GM12872 (cell line): Measurements from ENCODE around the gene CREB3.

Experiments
- TF ChIP-seq, protein P1 (sequence below): IDR thresholded peaks from 3 replicates; pipeline ENCODE4 v1.5.1; 2011; ENCODE audit warnings: low read depth, mild to moderate bottlenecking, low read length, moderate library complexity; ENCODE audit not compliant: insufficient read depth

The CREB3 gene

GRCh38 chr9:35750256-35750531 lies 17.7 kb downstream of the CREB3 start:
- TF ChIP-seq, protein P1, sequence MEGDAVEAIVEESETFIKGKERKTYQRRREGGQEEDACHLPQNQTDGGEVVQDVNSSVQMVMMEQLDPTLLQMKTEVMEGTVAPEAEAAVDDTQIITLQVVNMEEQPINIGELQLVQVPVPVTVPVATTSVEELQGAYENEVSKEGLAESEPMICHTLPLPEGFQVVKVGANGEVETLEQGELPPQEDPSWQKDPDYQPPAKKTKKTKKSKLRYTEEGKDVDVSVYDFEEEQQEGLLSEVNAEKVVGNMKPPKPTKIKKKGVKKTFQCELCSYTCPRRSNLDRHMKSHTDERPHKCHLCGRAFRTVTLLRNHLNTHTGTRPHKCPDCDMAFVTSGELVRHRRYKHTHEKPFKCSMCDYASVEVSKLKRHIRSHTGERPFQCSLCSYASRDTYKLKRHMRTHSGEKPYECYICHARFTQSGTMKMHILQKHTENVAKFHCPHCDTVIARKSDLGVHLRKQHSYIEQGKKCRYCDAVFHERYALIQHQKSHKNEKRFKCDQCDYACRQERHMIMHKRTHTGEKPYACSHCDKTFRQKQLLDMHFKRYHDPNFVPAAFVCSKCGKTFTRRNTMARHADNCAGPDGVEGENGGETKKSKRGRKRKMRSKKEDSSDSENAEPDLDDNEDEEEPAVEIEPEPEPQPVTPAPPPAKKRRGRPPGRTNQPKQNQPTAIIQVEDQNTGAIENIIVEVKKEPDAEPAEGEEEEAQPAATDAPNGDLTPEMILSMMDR: no peak

DNA sequence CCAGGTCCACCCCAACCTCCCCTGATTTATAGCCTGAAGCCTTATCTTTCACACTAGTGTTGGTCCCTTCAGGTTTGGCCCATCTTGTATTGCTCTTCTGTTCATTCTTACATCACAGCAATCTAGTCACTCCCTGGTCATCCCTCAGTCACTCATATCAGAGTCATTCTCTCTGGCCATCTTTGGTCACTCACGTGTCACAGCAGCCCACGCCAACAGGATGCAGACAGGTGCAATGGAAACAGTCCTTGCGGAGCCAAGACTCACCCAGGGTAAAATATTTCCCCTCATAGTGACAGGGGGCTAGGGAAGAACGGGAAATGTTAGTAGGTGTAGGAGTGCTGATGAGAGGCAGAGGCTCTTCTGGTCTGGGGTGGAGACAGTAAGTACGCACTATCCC lies 21.0 kb downstream of the CREB3 start:
- TF ChIP-seq, protein P1: no peak

GRCh38 chr9:35754264-35754663 lies 21.8 kb downstream of the CREB3 start, which contains the start of gene MSMP:
Gene MSMP (minus strand): TSS chr9:35754276. CDS start chr9:35754129, 147 bp downstream.
- TF ChIP-seq, protein P1: no peak

DNA sequence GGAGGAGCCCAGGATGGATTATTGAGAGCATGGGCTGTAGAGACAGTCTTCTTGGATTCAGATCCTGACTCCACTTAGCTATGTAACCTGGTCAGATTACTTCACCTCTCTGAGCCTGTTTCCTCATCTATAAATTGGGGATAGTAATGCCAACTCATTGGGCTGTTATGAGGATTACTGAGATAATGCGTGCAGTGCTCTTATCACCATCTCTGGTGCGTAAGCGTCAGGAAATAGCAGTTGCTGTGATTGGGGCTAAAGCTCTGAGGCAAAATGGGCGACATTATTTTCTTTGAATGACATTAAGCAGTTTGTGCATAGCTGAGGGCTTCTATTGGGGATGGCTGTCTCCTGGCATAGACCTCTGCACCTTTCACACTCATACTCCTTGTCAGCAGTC lies 22.6 kb downstream of the CREB3 start:
- TF ChIP-seq, protein P1: no peak

DNA sequence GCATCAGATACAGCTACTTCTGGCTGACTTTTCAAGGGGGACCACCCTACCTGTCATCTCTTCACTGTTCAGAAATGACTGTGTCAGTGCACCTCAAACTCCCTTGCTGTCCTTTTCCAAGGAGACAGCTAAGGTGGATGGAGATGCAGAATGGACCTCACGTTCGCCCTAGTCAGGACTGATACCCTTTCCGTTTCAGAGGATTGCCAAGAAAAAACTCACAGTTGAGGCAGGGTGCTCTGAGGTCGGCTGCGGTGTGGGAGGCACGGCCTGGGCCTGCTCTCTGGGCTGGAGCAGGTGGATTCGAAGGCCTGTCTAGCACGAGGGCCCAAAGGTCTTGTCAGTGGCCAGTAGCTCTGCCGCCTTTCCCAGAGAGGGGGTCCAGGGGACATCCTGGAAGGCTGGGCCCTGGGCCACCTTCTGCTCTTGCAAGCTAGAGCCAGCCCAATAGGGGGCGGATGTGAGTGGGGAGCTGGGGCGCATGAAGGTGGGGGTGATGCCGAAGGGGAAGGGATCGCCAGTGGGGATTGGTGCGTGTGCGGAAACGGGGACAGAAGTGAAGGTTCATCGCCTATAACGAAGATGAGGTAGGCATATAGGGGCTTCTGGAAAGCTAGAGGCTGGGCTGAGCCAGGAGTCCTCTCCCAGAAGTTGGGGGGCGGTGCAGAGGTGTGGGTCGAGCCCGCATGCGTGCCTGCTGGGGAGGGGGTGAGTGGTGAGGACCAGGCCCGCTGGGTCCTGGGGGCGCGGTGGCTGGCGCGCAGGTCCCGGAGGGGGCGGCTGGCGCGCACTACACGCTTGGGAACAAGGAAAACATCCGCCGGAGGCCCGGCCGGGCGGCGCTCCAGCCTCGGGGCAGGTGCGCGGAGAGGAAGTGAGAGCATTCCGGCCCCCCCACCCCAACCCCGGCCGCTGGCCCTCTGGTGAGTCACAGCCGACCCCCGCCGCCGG lies 24.1 kb downstream of the CREB3 start:
- TF ChIP-seq, protein P1: peak; percentile 92

- TF ChIP-seq, protein P1: no peak
These were observed 24.9 kb downstream of the CREB3 start for GRCh38 chr9:35757226-35757891.

- TF ChIP-seq, protein P1: no peak
These were observed 25.4 kb downstream of the CREB3 start for GRCh38 chr9:35757892-35758275.
